Measurements from ENCODE around the gene CPSF3.
"Not testable (repeated sequence)": the region's sequence is repeated elsewhere in the genome, so short reads cannot be mapped to it uniquely, and the experiment has no call there.

CPSF3 gene

DNA sequence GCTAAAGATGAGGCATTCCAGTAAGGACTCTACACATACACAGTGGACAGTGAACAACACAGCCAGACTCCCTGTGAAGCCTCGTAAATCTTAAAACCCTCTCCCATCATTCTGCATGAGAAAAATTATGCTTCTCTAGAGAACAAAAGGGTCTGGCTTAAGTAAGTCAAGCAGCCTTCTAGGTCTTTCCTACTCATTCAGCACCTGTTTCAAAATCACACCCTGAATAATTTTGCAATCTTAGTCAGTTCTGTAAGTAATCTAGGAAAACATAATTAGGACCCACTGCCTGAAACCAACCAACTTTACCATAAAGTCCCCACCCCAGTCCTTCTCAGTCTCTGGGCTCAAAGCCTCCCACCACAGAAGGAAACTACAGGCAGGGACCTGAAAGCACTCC, 70.6 kb downstream of the CPSF3 start:
- Histone ChIP-seq H3K4me3 (no peak overlapping the region), H3K27ac (no peak overlapping the region)
- TF ChIP-seq, protein P1, sequence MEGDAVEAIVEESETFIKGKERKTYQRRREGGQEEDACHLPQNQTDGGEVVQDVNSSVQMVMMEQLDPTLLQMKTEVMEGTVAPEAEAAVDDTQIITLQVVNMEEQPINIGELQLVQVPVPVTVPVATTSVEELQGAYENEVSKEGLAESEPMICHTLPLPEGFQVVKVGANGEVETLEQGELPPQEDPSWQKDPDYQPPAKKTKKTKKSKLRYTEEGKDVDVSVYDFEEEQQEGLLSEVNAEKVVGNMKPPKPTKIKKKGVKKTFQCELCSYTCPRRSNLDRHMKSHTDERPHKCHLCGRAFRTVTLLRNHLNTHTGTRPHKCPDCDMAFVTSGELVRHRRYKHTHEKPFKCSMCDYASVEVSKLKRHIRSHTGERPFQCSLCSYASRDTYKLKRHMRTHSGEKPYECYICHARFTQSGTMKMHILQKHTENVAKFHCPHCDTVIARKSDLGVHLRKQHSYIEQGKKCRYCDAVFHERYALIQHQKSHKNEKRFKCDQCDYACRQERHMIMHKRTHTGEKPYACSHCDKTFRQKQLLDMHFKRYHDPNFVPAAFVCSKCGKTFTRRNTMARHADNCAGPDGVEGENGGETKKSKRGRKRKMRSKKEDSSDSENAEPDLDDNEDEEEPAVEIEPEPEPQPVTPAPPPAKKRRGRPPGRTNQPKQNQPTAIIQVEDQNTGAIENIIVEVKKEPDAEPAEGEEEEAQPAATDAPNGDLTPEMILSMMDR (IDR thresholded peaks at IDR 0.05): no peak
- DNase-seq (ENCODE audit: low spot score): no peak

DNA sequence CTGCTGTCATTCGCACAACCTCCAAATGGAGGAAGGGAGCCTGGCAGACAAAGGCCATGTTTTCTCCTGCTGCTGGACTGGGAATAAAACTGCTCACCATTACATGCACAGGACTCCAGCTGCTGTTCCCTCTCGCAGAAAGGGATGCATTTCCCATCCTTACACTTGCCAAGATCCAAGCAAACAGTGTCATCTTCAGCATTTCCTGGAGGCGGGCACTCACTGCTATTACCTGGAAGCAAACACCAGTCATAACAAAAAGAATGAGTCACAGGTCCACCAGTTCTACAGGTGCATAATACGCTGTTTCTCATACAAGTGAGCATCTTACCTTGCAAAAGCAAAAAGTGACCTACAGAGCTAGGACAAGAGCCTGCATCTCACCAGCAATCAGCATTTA, 73.6 kb downstream of the CPSF3 start:
- peak overlapping the region in 1 of 2 donors; percentile 25 for H3K27ac ChIP-seq
- no peak overlapping the region for H3K4me3 ChIP-seq
- no peak for DNase-seq (ENCODE audit: low spot score)
- TF ChIP-seq, protein P1 (IDR thresholded peaks at IDR 0.05): no peak

DNA sequence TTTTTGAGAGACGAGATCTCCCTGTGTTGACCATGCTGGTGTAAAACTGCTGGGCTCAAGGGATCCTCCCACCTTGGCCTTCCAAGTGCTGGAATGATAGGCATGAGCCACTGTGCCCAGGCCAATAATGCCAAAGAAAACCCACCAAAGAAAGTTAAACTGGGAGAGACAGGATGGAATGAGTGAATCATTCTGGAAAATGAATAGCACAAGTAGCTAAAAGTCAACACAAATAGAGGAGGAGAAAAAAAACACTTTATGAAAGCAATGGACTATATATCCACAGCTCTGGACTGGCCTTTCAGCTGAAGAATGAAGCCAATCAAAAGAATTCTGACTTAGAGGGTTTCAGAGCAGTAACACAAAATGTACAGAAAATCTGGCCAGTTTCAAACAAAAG, 74.8 kb downstream of the CPSF3 start:
- Histone ChIP-seq H3K4me3 (no peak overlapping the region), H3K27ac (peak overlapping the region; percentile 17 to 76)
- TF ChIP-seq, protein P1 (IDR thresholded peaks at IDR 0.05): no peak
- no peak for DNase-seq (ENCODE audit: low spot score)

DNA sequence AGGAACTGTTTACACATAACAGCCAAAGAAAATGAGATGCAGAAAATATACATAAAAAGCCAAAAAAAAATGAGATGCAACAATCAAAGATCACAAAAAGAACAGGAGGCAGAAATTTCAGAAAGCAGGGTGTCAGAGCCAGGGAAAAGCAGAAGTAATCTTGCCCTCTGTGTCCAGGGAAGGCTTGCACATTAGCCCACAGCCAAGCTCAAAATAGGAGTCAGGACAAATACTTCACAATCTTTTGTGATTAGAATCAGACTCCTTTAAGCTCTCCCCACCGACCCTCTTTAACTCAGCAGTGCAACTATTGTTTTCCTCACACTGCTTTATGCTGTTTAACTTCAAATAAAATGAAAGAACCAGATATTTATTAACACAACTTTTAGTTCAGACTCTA, 85.5 kb downstream of the CPSF3 start:
- no peak overlapping the region for H3K27ac ChIP-seq
- DNase-seq (ENCODE audit: low spot score): no peak
- no peak overlapping the region for H3K4me3 ChIP-seq
- TF ChIP-seq, protein P1 (IDR thresholded peaks at IDR 0.05): no peak

DNA sequence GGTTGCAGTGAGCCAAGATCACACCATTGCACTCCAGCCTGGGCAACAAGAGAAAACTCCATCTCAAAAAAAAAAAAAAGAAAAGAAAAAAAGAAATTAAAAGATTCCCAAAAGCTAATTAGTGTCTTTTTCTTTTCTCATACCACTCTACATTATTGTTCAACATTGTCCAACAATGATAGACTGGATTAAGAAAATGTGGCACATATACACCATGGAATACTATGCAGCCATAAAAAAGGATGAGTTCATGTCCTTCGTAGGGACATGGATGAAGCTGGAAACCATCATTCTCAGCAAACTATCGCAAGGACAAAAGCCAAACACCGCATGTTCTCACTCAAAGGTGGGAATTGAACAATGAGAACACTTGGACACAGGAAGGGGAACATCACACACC, 90.5 kb downstream of the CPSF3 start:
- H3K4me3 ChIP-seq: not testable (repeated sequence)

DNA sequence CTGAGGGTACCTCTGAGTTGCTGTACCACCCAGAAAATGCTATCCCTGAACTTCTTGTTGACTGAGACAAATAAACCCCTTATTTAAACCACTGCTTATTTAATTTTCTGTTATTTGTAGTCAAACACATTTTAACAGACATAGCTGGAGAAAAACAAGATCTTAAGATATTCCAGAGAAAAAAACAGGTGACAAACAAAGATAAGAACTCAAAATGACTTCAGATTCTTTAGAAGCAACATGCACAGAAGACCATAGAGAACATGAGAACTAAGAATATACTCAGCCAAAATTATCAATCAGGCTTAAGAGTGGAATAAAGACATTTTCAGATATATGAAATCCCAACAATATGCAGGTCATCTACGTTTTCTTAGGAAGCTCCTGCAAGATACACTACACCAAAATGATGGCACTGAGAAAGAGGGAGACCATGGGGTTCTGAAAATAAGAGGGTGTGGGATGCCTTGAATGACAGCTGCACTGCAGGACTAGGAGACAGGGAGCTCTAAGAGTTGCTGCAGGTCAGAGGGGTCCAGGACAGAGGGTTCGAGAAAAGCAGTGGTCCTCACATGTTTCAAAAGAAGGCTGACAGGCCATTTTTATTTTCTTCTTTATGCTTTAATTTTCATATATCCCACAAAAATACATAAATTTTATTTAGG, 93.8 kb downstream of the CPSF3 start:
- TF ChIP-seq, protein P1 (IDR thresholded peaks at IDR 0.05): no peak
- Histone ChIP-seq H3K4me3 (no peak overlapping the region), H3K27ac (no peak overlapping the region)
- DNase-seq (ENCODE audit: low spot score): no peak

More for the DNA sequence above, 90.5 kb downstream of the CPSF3 start:
- DNase-seq (ENCODE audit: low spot score); H3K27ac ChIP-seq: not testable (repeated sequence)

DNA sequence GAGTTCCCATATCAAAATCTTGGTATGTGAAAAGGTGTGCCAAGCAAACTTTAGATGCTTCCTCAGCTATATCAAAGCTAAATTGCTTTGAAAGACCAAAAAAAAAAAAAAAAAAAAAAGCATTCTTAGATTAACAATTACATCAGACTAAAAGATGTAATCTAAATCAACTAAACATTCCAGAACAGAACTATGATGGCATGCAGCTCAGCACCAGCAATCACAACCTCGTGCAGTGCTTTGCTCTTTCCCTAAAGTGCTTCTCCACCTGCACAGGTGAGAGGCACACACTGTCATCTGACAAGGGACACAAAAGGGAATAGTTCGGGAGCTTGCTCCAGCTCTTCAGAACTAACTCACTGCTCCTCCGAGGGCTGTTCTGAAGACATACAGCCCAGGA, 94.7 kb downstream of the CPSF3 start:
- Histone ChIP-seq H3K4me3 (no peak overlapping the region), H3K27ac (no peak overlapping the region)
- DNase-seq (ENCODE audit: low spot score): no peak
- TF ChIP-seq, protein P1 (IDR thresholded peaks at IDR 0.05): no peak

Data from coronary artery (tissue), 2 donors.